Neural cell (in vitro differentiated cells): ENCODE data around the gene PFKFB1.

Experiments used
- CTCF ChIP-seq: fragments of 450-650 bp; IDR thresholded peaks from 2 replicates; pipeline ENCODE4 v1.5.1; 2014; ENCODE audit warnings: antibody characterized with exemption, mild to moderate bottlenecking, moderate library complexity; ENCODE audit not compliant: poor library complexity, severe bottlenecking
- POLR2AphosphoS5 ChIP-seq: IDR thresholded peaks from 2 replicates; pipeline ENCODE4 v1.6.1; 2012
- RAD21 ChIP-seq: fragments of 450-650 bp; conservative IDR thresholded peaks from 2 replicates; pipeline ENCODE4 v1.6.1; 2014; ENCODE audit warnings: antibody characterized with exemption, mild to moderate bottlenecking, moderate library complexity

- TF ChIP-seq CTCF (peak; percentile 9), RAD21 (peak; percentile 26), POLR2AphosphoS5 (peak; percentile 33)
Measured at GRCh38 chrX:54999717-55000598, 6.0 kb upstream of the PFKFB1 start, which contains the start of gene APEX2.
